ENCODE results near the gene OR13C3. TPM values are rescaled to one million over a fixed set of nuclear protein-coding genes. Genes with fewer than 3 reads are reported as not detected.
"Not testable (repeated sequence)": the region's sequence is repeated elsewhere in the genome, so short reads cannot be mapped to it uniquely, and the experiment has no call there.

Gene OR13C3
- polyA plus RNA-seq (ENCODE audit: insufficient read length): not detected

- no peak for DNase-seq (ENCODE audit: low read depth)
These were observed at the start of gene OR13C3 for GRCh38 chr9:104536756-104537155. OR13C3 (minus strand) TSS chr9:104536856; CDS start chr9:104536723, 133 bp downstream.

- DNase-seq (ENCODE audit: low read depth): no peak
These were observed 43.9 kb upstream of the OR13C3 start for GRCh38 chr9:104580562-104580961.

- no peak for DNase-seq (ENCODE audit: low read depth)
These were observed 40.6 kb upstream of the OR13C3 start for GRCh38 chr9:104577263-104577662.

GRCh38 chr9:104575456-104575855, 38.8 kb upstream of the OR13C3 start:
- no peak for DNase-seq (ENCODE audit: low read depth)

GRCh38 chr9:104572612-104573011, 36.0 kb upstream of the OR13C3 start:
- no peak for DNase-seq (ENCODE audit: low read depth)

- DNase-seq (ENCODE audit: low read depth): no peak
These were observed 32.2 kb upstream of the OR13C3 start, which contains the start of gene OR13C8 for GRCh38 chr9:104568868-104569267. OR13C8 (plus strand) TSS chr9:104569168; CDS start chr9:104569168, 0 bp downstream.

GRCh38 chr9:104564358-104564757, 27.7 kb upstream of the OR13C3 start:
- DNase-seq (ENCODE audit: low read depth): no peak

GRCh38 chr9:104556830-104557634, 20.4 kb upstream of the OR13C3 start:
- no peak for DNase-seq (ENCODE audit: low read depth)

- no peak for DNase-seq (ENCODE audit: low read depth)
These were observed 18.9 kb upstream of the OR13C3 start for GRCh38 chr9:104555521-104555920.

- no peak for DNase-seq (ENCODE audit: low read depth)
These were observed 16.6 kb upstream of the OR13C3 start for GRCh38 chr9:104553261-104553660.

GRCh38 chr9:104544644-104545043, 8.0 kb upstream of the OR13C3 start:
- no peak for DNase-seq (ENCODE audit: low read depth)

- no peak for DNase-seq (ENCODE audit: low read depth)
These were observed 2.6 kb upstream of the OR13C3 start for GRCh38 chr9:104539275-104539674.

- DNase-seq (ENCODE audit: low read depth): no peak
These were observed 9.5 kb downstream of the OR13C3 start, which contains the start of gene OR13C4 for GRCh38 chr9:104527109-104527508. OR13C4 (minus strand) TSS chr9:104527209; CDS start chr9:104527209, 0 bp downstream.

GRCh38 chr9:104520241-104520640, 16.4 kb downstream of the OR13C3 start:
- not testable (repeated sequence) for DNase-seq (ENCODE audit: low read depth)

GRCh38 chr9:104514901-104515300, 21.8 kb downstream of the OR13C3 start:
- no peak for DNase-seq (ENCODE audit: low read depth)

- DNase-seq (ENCODE audit: low read depth): no peak
These were observed 30.1 kb downstream of the OR13C3 start for GRCh38 chr9:104506565-104506964.

GRCh38 chr9:104503963-104504362, 32.7 kb downstream of the OR13C3 start, which contains the start of gene OR13F1:
OR13F1 (plus strand) TSS chr9:104504263; CDS start chr9:104504263, 0 bp downstream.
- no peak for DNase-seq (ENCODE audit: low read depth)

- DNase-seq (ENCODE audit: low read depth): no peak
These were observed 33.2 kb downstream of the OR13C3 start for GRCh38 chr9:104503440-104503839.

GRCh38 chr9:104494808-104495207, 41.8 kb downstream of the OR13C3 start:
- no peak for DNase-seq (ENCODE audit: low read depth)

Measured in forelimb muscle (tissue), 1 donor.